ENCODE results near the gene ADAMTSL1. TPM values are rescaled to one million over a fixed set of nuclear protein-coding genes. Genes with fewer than 3 reads are reported as not detected.

ADAMTSL1 gene
- total RNA-seq, 1 experiment from 2014 or later: not detected

DNA sequence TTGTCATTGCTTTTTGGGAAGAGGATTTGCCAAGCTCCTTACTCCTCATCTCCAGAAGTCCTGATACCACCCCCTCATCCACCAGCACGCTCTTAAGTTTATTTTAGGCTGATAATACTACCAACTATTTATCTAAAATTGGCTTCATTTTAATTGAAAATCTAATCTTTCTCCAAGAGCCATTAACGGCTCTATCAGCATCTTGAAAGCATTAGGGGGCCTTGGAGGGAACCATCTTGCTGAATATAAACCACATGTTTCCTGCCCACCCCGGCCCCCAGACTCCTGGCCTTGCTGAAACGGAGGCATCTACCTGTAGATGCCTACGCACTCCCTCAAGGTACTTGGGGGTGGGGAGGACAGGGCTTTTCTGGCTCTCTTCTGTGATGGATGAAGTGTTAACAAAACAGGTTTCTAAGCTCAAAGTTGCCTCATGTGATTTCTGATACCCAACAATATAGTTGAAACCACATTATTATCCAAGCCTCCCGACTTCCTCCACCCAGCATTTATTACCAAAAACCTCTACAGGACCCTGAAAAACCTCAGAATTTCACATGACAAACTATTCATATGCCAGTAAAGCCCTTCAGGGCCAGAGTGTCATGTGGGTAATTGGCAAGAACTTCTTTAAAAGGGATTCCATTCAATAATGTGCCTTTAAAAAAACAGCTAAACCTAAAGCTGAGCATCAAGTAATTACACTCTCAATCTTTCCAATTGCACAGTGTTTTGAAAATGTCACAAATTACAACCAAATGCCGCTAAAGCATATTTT lies 462.3 kb downstream of the ADAMTSL1 start:
- DNase-seq: no peak
- Mint-ChIP-seq H3K27me3 (ENCODE audit: unreplicated experiment) (peaks cover 45% of the 10 kb centered on the region), H3K4me1 (ENCODE audit: low read depth, unreplicated experiment) (no peaks in the 10 kb centered on the region), H3K27ac (ENCODE audit: unreplicated experiment) (no peak overlapping the region), H3K36me3 (ENCODE audit: insufficient read depth, unreplicated experiment) (no peaks in the 10 kb centered on the region), H3K4me3 (ENCODE audit: low read depth, unreplicated experiment) (no peak overlapping the region), H3K9me3 (ENCODE audit: low read depth, unreplicated experiment) (no peaks in the 10 kb centered on the region)
- BruUV-seq (replicated peaks): no TSS peak
- CTCF ChIA-PET: no interaction called here
- intact Hi-C loops (cut with micrococcal nuclease; ENCODE audit: unreplicated experiment): no loop called here
- TF ChIP-seq, protein P1, sequence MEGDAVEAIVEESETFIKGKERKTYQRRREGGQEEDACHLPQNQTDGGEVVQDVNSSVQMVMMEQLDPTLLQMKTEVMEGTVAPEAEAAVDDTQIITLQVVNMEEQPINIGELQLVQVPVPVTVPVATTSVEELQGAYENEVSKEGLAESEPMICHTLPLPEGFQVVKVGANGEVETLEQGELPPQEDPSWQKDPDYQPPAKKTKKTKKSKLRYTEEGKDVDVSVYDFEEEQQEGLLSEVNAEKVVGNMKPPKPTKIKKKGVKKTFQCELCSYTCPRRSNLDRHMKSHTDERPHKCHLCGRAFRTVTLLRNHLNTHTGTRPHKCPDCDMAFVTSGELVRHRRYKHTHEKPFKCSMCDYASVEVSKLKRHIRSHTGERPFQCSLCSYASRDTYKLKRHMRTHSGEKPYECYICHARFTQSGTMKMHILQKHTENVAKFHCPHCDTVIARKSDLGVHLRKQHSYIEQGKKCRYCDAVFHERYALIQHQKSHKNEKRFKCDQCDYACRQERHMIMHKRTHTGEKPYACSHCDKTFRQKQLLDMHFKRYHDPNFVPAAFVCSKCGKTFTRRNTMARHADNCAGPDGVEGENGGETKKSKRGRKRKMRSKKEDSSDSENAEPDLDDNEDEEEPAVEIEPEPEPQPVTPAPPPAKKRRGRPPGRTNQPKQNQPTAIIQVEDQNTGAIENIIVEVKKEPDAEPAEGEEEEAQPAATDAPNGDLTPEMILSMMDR (IDR thresholded peaks at IDR 0.05; ENCODE audit: unreplicated experiment): no peak

DNA sequence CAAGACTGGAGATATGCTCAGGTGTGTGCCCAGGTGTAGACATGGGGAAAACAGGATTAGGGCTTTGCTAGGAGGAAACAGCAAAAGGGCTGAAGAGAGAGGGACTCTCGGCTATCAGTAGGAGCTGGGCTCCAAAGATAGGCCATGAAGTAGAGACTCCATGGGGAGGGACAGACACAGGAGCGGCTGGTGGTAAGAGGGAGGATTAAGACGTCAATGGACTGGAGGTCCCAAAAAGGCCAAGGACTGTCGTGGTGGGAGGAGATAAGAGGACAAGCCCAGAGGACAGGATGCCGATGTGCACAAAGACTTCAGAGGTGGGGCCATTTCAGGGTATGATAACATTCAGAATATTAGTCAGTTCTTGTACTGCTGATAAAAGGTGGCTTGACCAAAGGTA lies 466.0 kb downstream of the ADAMTSL1 start:
- Mint-ChIP-seq H3K27ac (ENCODE audit: unreplicated experiment) (no peak overlapping the region), H3K4me1 (ENCODE audit: low read depth, unreplicated experiment) (no peaks in the 10 kb centered on the region), H3K9me3 (ENCODE audit: low read depth, unreplicated experiment) (no peaks in the 10 kb centered on the region), H3K4me3 (ENCODE audit: low read depth, unreplicated experiment) (no peak overlapping the region), H3K27me3 (ENCODE audit: unreplicated experiment) (peaks cover 56% of the 10 kb centered on the region), H3K36me3 (ENCODE audit: insufficient read depth, unreplicated experiment) (no peaks in the 10 kb centered on the region)
- DNase-seq: no peak
- no TSS peak for BruUV-seq (replicated peaks)
- CTCF ChIA-PET: no interaction called here
- intact Hi-C loops (cut with micrococcal nuclease; ENCODE audit: unreplicated experiment): no loop called here
- TF ChIP-seq, protein P1 (IDR thresholded peaks at IDR 0.05; ENCODE audit: unreplicated experiment): no peak

DNA sequence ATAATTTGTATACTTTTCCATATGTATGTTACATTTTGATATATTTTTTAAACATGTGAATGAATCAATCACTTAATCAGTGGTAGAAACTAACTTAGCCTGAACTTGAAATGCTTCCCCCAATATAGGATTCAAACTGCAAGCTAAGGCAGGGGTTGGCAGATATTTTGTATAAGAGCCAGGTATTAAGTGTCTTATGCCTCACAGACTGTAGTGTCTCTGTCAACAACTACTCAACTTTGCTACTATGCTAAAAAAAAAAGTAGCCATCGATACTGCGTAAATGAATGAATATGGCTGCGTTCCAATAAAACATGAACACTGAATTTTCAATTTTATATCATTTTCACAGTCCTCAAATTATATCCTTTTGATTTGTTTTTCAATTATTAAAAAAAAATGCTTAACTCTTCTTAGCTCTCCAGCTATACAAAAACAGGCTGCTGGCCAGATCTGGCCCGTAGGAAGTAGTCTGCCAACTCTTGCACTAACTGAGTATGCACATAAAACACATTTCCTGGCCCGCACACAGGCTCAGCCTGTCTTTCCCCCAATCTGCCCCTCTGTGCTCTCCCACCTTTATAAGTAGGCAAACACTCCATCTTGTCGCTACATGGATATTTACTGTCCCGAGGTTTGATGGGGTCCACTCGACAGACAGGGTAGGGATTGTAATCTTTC lies 467.2 kb downstream of the ADAMTSL1 start:
- Mint-ChIP-seq H3K27ac (ENCODE audit: unreplicated experiment) (no peak overlapping the region), H3K9me3 (ENCODE audit: low read depth, unreplicated experiment) (no peaks in the 10 kb centered on the region), H3K4me1 (ENCODE audit: low read depth, unreplicated experiment) (no peaks in the 10 kb centered on the region), H3K36me3 (ENCODE audit: insufficient read depth, unreplicated experiment) (no peaks in the 10 kb centered on the region), H3K4me3 (ENCODE audit: low read depth, unreplicated experiment) (no peak overlapping the region), H3K27me3 (ENCODE audit: unreplicated experiment) (peaks cover 56% of the 10 kb centered on the region)
- TF ChIP-seq, protein P1 (IDR thresholded peaks at IDR 0.05; ENCODE audit: unreplicated experiment): no peak
- no peak for DNase-seq
- CTCF ChIA-PET: no interaction called here
- intact Hi-C loops (cut with micrococcal nuclease; ENCODE audit: unreplicated experiment): no loop called here
- BruUV-seq (replicated peaks): no TSS peak

DNA sequence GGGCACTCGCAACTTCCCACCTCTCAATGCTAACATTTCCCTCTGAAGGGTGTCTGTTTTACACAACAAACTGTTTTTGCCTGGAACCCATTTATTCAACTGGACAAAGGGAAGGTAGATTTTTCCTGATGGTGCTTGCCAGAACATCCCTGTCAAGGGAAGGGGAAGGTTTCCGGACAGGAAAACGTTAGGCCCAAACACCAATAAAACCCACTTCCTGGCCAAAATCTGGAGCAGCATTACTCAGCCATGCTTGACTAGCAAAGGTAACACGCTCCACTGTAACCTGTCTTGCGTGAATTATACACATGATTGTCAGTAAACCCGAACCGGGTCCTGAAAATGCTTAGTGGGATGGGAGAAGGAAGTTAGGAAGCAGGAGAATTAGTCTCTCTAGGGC lies 468.8 kb downstream of the ADAMTSL1 start:
- H3K27ac Mint-ChIP-seq (ENCODE audit: unreplicated experiment): no peak overlapping the region
- CTCF ChIA-PET: no interaction called here

More for the DNA sequence above, 468.8 kb downstream of the ADAMTSL1 start:
- DNase-seq: no peak
- no peaks in the 10 kb centered on the region for H3K36me3 Mint-ChIP-seq (ENCODE audit: insufficient read depth, unreplicated experiment)
- H3K27me3 Mint-ChIP-seq (ENCODE audit: unreplicated experiment): peaks cover 60% of the 10 kb centered on the region
- no peak overlapping the region for H3K4me3 Mint-ChIP-seq (ENCODE audit: low read depth, unreplicated experiment)
- TF ChIP-seq, protein P1 (IDR thresholded peaks at IDR 0.05; ENCODE audit: unreplicated experiment): no peak
- H3K9me3 Mint-ChIP-seq (ENCODE audit: low read depth, unreplicated experiment): no peaks in the 10 kb centered on the region
- intact Hi-C loops (cut with micrococcal nuclease; ENCODE audit: unreplicated experiment): no loop called here
- no peaks in the 10 kb centered on the region for H3K4me1 Mint-ChIP-seq (ENCODE audit: low read depth, unreplicated experiment)
- no TSS peak for BruUV-seq (replicated peaks)
